GM21515 (cell line): ENCODE measurements around the gene ATIC.

Experiments used
- ATAC-seq: cut with Tn5 transposase; IDR thresholded peaks from one replicate; pipeline ENCODE4 v1.9.1; 2021; ENCODE audit not compliant: unreplicated experiment

The ATIC gene

GRCh38 chr2:215374642-215375466 lies 63.0 kb downstream of the ATIC start:
- ATAC-seq: no peak

DNA sequence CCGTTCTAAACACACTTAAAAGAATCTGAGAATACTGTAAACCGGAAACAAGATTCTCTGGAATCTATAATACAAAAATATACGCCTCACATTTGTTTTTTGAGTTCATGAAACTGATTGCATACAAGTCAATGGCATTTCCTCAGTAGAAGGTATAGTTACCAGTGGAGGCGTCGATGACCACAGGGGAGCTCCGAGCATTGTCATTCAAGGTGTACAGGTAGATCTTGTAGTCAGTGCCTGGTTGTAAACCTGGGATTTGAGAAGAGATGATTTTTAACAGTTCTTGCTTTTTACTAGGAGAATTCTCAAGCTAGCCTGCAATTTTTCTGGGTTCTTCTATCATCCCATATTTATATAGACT lies 63.6 kb downstream of the ATIC start:
- no peak for ATAC-seq

DNA sequence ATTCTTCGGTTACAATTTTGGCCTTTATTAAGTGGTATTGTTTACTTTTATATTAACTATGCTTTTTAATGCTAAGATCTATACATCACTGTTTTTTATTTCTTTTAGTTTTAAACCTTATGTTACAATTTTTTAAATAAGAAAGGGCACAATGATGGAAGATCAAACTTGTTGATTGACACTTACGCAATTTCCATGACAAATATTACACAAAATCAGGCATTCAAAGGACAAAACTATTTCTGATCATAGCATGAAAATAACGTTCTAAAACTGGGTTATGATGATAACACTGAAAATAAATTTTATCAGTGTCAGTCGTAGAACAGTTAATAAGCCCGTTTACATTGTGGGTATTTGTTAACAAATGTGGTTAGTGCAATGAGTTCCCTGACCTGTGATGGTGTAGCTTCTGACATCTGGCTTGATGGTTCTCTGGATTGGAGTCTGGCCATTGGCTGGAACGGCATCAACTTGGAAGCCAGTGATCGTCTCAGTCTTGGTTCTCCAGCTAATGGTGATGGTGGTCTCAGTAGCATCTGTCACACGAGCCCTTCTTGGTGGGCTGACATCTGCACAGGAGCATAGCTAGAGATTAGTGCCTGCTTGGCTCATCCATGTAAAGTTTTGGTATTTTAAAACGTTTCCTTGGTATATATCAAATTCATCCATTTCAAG lies 64.4 kb downstream of the ATIC start:
- ATAC-seq: no peak

DNA sequence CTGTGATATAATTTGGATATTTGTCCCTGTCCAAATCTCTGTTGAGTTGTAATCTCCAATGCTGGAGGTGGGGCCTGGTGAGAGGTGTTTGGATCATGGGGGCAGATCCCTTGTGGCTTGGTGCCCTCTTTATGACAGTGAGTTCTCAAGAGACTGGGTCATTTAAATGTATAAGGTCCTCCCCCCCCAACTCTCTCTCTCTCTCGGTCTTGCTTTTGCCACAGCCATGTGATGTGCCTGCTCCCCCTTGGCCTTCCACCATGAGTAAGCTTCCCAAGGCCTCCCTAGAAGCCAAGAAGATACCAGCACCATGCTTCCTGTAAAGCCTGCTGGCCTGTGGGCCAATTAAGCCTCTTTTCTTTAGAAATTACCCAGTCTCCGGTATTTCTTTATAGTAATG lies 65.4 kb downstream of the ATIC start:
- no peak for ATAC-seq

GRCh38 chr2:215378045-215378444 lies 66.2 kb downstream of the ATIC start:
- ATAC-seq: no peak

- no peak for ATAC-seq
These were observed 67.2 kb downstream of the ATIC start for GRCh38 chr2:215379039-215379438.

- ATAC-seq: no peak
These were observed 68.1 kb downstream of the ATIC start for GRCh38 chr2:215379948-215380347.

DNA sequence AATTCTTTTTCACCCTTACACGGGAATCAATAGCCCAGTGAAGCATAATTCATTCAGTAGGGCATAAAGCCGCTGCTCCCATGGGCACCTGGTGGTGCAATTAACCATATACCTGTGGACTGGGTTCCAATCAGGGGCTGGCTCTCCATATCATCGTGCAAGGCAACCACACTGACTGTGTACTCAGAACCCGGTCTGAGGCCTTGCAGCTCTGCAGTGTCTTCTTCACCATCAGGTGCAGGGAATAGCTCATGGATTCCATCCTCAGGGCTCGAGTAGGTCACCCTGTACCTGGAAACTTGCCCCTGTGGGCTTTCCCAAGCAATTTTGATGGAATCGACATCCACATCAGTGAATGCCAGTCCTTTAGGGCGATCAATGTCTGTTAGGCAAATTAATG lies 68.8 kb downstream of the ATIC start:
- ATAC-seq: no peak

DNA sequence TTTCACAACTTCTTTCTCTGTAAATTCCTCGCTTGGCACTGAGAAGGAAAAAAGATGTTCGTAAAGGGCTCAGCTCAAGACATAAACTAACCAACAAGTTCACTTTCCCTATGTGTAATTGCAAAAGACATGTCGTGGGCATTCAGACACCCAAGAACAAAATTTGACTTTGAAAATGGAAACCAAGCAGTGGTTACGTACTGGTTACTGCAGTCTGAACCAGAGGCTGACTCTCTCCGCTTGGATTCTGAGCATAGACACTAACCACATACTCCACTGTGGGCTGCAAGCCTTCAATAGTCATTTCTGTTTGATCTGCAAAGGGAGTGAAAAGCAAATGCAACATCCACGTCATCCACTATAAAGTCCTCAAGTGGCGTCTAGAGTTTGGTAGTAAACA lies 70.2 kb downstream of the ATIC start:
- ATAC-seq: no peak

- ATAC-seq: no peak
These were observed 70.6 kb downstream of the ATIC start for GRCh38 chr2:215382480-215382879.

DNA sequence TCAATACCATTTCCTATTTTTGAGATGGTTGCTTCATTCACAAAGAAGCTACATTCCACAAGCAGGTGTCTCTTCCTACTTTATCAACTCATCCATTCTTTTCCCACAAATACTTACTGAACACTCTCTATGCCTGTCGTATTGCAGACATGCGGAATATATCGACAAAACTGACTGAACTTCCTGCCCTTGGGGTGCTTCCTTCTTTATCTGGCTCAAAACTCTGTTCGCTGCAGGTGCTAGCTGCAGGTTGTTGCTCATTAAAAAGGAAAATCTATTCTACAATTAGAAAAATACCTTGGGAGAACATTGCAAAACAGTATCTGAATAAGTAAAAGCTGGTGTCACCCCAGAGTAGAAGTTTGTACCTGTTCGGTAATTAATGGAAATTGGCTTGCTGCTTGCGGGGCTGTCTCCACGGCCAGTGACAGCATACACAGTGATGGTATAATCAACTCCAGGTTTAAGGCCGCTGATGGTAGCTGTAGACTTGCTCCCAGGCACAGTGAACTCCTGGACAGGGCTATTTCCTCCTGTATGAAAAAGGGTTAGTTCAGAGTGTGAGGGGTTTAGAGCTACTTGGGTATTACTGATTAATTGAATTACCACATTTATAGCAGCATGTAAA lies 71.9 kb downstream of the ATIC start:
- no peak for ATAC-seq

GRCh38 chr2:215384710-215385109 lies 72.9 kb downstream of the ATIC start:
- ATAC-seq: no peak

- ATAC-seq: no peak
These were observed 74.7 kb downstream of the ATIC start for GRCh38 chr2:215386566-215386965.

DNA sequence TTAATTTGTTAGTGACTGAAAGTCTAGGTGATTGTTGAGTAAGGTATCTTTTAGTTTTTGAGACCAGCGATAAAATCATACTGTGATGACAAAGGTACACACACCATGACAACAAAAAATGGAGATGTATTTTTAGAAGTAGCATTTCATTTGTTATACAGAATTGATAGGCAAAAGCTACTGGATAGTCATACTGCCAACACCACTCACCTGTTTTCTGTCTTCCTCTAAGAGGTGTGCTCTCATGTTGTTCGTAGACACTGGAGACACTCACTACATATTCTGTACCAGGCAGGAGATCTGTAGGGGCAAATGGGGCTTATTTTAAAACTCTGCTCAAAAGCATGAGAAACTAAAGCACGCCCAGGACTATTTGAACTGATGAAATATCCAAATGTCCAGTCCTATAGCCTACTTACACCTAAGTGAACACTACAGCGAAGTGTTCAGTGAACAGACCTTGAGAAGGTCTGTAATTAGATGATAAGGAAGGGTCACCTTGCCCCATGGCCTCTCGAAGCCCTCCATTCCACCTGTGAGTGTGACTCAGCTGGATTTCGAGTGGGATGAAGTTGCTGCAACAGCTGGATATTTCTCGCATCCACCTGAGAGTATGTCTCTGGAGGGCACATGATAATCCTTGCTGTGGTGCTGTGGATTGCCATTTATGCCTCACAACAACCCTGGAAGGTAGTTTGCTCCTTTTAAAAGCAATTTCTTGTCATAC lies 76.3 kb downstream of the ATIC start:
- no peak for ATAC-seq

DNA sequence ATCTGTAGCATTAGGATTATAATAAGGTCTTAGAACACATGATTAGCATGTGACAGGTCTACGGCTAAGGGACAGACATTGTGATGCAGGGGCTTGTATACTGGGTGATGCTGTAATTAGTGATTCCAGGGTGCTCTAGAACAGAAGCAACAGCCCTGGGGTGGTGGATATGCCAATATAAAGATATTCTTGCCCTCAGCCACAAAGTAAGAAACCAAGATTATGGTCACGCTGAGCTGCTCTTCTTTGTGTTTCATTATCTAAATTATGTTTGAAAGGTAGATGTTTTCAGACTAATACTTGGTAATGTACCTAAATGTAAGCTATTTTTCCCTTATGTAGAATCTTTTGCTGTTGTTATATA lies 78.7 kb downstream of the ATIC start:
- no peak for ATAC-seq

DNA sequence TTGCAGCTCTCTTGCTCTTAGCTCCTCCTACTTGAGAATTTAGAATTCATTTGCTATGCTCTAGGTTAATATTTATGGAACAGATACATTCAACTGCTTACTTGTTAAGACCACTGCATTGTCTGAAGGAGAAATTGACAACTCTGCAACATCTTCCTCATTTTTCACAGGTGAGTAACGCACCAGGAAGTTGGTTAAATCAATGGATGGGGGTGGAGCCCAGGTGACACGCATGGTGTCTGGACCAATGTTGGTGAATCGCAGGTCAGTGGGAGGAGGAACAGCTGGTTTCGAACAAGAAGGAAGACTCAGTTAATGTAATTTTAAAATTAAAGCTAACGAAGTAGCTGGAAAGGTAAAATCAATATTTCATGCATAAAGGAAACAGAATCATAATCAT lies 79.7 kb downstream of the ATIC start:
- ATAC-seq: no peak

GRCh38 chr2:215392164-215392563 lies 80.3 kb downstream of the ATIC start:
- ATAC-seq: no peak

GRCh38 chr2:215392687-215393270 lies 80.9 kb downstream of the ATIC start:
- no peak for ATAC-seq

- ATAC-seq: no peak
These were observed 82.4 kb downstream of the ATIC start for GRCh38 chr2:215394102-215394805.

- ATAC-seq: no peak
These were observed 84.0 kb downstream of the ATIC start for GRCh38 chr2:215395687-215396460.
